PC-9 (cell line): ENCODE measurements around the gene PCGF2.

Experiments used
- EZH2 ChIP-seq: fragments of 200-600 bp; sonication (generic); IDR thresholded peaks from 2 replicates; pipeline ENCODE4 v1.8.0; 2017; ENCODE audit warnings: antibody characterized with exemption, low read depth
- TF ChIP-seq, protein P1 (sequence below): fragments of 200-600 bp; sonication (generic); conservative IDR thresholded peaks from 2 replicates; pipeline ENCODE4 v1.6.1; 2017; ENCODE audit warnings: mixed run types, antibody characterized with exemption, mild to moderate bottlenecking, moderate library complexity

- TF ChIP-seq, protein P1, sequence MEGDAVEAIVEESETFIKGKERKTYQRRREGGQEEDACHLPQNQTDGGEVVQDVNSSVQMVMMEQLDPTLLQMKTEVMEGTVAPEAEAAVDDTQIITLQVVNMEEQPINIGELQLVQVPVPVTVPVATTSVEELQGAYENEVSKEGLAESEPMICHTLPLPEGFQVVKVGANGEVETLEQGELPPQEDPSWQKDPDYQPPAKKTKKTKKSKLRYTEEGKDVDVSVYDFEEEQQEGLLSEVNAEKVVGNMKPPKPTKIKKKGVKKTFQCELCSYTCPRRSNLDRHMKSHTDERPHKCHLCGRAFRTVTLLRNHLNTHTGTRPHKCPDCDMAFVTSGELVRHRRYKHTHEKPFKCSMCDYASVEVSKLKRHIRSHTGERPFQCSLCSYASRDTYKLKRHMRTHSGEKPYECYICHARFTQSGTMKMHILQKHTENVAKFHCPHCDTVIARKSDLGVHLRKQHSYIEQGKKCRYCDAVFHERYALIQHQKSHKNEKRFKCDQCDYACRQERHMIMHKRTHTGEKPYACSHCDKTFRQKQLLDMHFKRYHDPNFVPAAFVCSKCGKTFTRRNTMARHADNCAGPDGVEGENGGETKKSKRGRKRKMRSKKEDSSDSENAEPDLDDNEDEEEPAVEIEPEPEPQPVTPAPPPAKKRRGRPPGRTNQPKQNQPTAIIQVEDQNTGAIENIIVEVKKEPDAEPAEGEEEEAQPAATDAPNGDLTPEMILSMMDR = no peak
- no peak for TF ChIP-seq EZH2
Measured at GRCh38 chr17:38797158-38797490, 49.0 kb upstream of the PCGF2 start.
